IMR-90 (cell line): ENCODE results near the gene PRR5. TPM values are rescaled to one million over a fixed set of nuclear protein-coding genes. Genes with fewer than 3 reads are reported as not detected.

Experiments
- ATAC-seq: fragments of 200-7000 bp; cut with Tn5 transposase; 2 replicates; pipeline ENCODE4 v1.9.1; 2020; ENCODE audit warnings: low read depth, mild to moderate bottlenecking, moderate library complexity
- BruUV-seq: library from RNA; stranded (reverse); fragments of 400-500 nt; replicated peaks from 2 replicates; lab custom pipeline; 2021; lab: Mats Ljungman, UMichigan
- CTCF ChIA-PET: fragments of 300-600 bp; formaldehyde crosslinking; extraction: SDS; loops from one replicate; lab custom pipeline; 2021; ENCODE audit warnings: antibody characterized with exemption; lab: Yijun Ruan, JAX
- POLR2A ChIA-PET: fragments of 300-600 bp; sonication (Branson Sonifier 250); formaldehyde crosslinking; loops from one replicate; lab custom pipeline; 2022; ENCODE audit warnings: antibody characterized with exemption; ENCODE audit not compliant: unreplicated experiment; lab: Charles Lee
- DNase-seq: peaks from one replicate; pipeline ENCODE4 v3.0.0; 2013
- H2AFZ ChIP-seq: replicated peaks from 2 replicates; pipeline ENCODE3; 2013; ENCODE audit warnings: low read length, mild to moderate bottlenecking; ENCODE audit not compliant: poor library complexity
- H2AK5ac ChIP-seq: 2 replicates; pipeline ENCODE4 v1.6.1; 2013; ENCODE audit warnings: low read depth, low read length, inconsistent platforms
- H2AK9ac ChIP-seq: replicated peaks from 2 replicates; pipeline ENCODE3; 2013; ENCODE audit warnings: mild to moderate bottlenecking, low read depth, low read length, moderate library complexity; ENCODE audit not compliant: poor library complexity
- H2BK120ac ChIP-seq: 2 replicates; pipeline ENCODE4 v1.6.1; 2013; ENCODE audit warnings: low read depth, low read length, inconsistent platforms
- H2BK15ac ChIP-seq: 3 replicates; pipeline ENCODE4 v1.6.1; 2013; ENCODE audit warnings: low read depth, low read length, inconsistent platforms
- H2BK20ac ChIP-seq: 2 replicates; pipeline ENCODE4 v1.6.1; 2013; ENCODE audit warnings: low read depth, mild to moderate bottlenecking, inconsistent platforms, low read length, moderate library complexity
- H2BK5ac ChIP-seq: 2 replicates; pipeline ENCODE4 v1.6.1; 2013; ENCODE audit warnings: mild to moderate bottlenecking, low read depth, low read length, inconsistent platforms; ENCODE audit not compliant: poor library complexity, severe bottlenecking
- H3K14ac ChIP-seq: replicated peaks from 2 replicates; pipeline ENCODE4 v1.6.1; 2013; ENCODE audit warnings: low read depth, low read length, inconsistent platforms
- H3K18ac ChIP-seq: 2 replicates; pipeline ENCODE4 v1.6.1; 2013; ENCODE audit warnings: low read depth, low read length, control low read depth
- H3K23ac ChIP-seq: 2 replicates; pipeline ENCODE4 v1.6.1; 2013; ENCODE audit warnings: low read depth, low read length, inconsistent platforms
- H3K27ac ChIP-seq: 2 replicates; pipeline ENCODE4 v1.5.1; 2013; ENCODE audit warnings: mild to moderate bottlenecking, control low read depth, low read length; ENCODE audit not compliant: insufficient read depth
- H3K27me3 ChIP-seq: 2 replicates; pipeline ENCODE4 v1.6.1; 2013; ENCODE audit warnings: low read length; ENCODE audit not compliant: control insufficient read depth, insufficient read depth
- H3K36me3 ChIP-seq: 2 replicates; pipeline ENCODE4 v1.6.1; 2013; ENCODE audit warnings: low read length, mixed read lengths; ENCODE audit not compliant: control insufficient read depth, insufficient read depth
- H3K4ac ChIP-seq: 2 replicates; pipeline ENCODE4 v1.6.1; 2013; ENCODE audit warnings: low read depth, low read length, inconsistent platforms
- H3K4me1 ChIP-seq: 2 replicates; pipeline ENCODE4 v1.6.1; 2013; ENCODE audit warnings: low read length, mixed read lengths; ENCODE audit not compliant: control insufficient read depth, insufficient read depth
- H3K4me2 ChIP-seq: 2 replicates; pipeline ENCODE4 v1.6.1; 2013; ENCODE audit warnings: low read depth, mild to moderate bottlenecking, control low read depth, low read length, moderate library complexity
- H3K4me3 ChIP-seq: 2 replicates; pipeline ENCODE4 v1.5.1; 2013; ENCODE audit warnings: low read depth, mild to moderate bottlenecking, control low read depth, low read length, moderate library complexity; ENCODE audit not compliant: insufficient read depth
- H3K56ac ChIP-seq: 2 replicates; pipeline ENCODE4 v1.6.1; 2013; ENCODE audit warnings: low read length, inconsistent platforms; ENCODE audit not compliant: insufficient read depth; ENCODE audit errors: extremely low read depth
- H3K79me1 ChIP-seq, 2 experiments: 2 replicates each; pipeline ENCODE4 v1.6.1; 2013; ENCODE audit warnings: low read length in 2 of 2, inconsistent platforms in 1 of 2, low read depth in 1 of 2
- H3K9ac ChIP-seq: 2 replicates; pipeline ENCODE4 v1.6.1; 2013; ENCODE audit warnings: low read depth, low read length, control low read depth
- H3K9me1 ChIP-seq: 2 replicates; pipeline ENCODE4 v1.6.1; 2013; ENCODE audit warnings: low read length, inconsistent platforms; ENCODE audit not compliant: insufficient read depth
- H3K9me3 ChIP-seq: 2 replicates; pipeline ENCODE4 v1.6.1; 2013; ENCODE audit warnings: low read length; ENCODE audit not compliant: control insufficient read depth, insufficient read depth
- H4K20me1 ChIP-seq: 2 replicates; pipeline ENCODE4 v1.6.1; 2013; ENCODE audit warnings: low read length, inconsistent platforms; ENCODE audit not compliant: insufficient read depth
- H4K5ac ChIP-seq: 2 replicates; pipeline ENCODE4 v1.6.1; 2013; ENCODE audit warnings: mild to moderate bottlenecking, low read depth, low read length, control low read depth
- H4K8ac ChIP-seq, 2 experiments: 2 replicates each; pipeline ENCODE4 v1.6.1; 2013; ENCODE audit warnings: low read depth in 2 of 2, low read length in 2 of 2, control low read depth in 1 of 2, inconsistent platforms in 1 of 2
- H4K91ac ChIP-seq: 2 replicates; pipeline ENCODE4 v1.6.1; 2013; ENCODE audit warnings: low read depth, low read length, inconsistent platforms; ENCODE audit not compliant: insufficient read depth
- BHLHE40 ChIP-seq: fragments of 150-350 bp; IDR thresholded peaks from 2 replicates; pipeline ENCODE4 v1.6.1; 2016; ENCODE audit warnings: mild to moderate bottlenecking, low read depth, low read length
- CEBPB ChIP-seq: IDR thresholded peaks from 2 replicates; pipeline ENCODE4 v1.6.1; 2012; ENCODE audit warnings: low read depth, low read length, improper control_type of control experiment
- FOS ChIP-seq: fragments of 150-350 bp; IDR thresholded peaks from 2 replicates; pipeline ENCODE4 v1.6.1; 2016; ENCODE audit warnings: low read depth, low read length
- MAFK ChIP-seq: IDR thresholded peaks from 2 replicates; pipeline ENCODE4 v1.6.1; 2012; ENCODE audit warnings: low read depth, low read length, improper control_type of control experiment
- MXI1 ChIP-seq: IDR thresholded peaks from 2 replicates; pipeline ENCODE4 v1.6.1; 2012; ENCODE audit warnings: low read depth, mild to moderate bottlenecking, low read length, moderate library complexity, borderline replicate concordance
- POLR2A ChIP-seq: IDR thresholded peaks from 2 replicates; pipeline ENCODE4 v1.6.1; 2012; ENCODE audit warnings: mild to moderate bottlenecking, low read depth, low read length
- RAD21 ChIP-seq: IDR thresholded peaks from 2 replicates; pipeline ENCODE4 v1.6.1; 2012; ENCODE audit warnings: low read length, improper control_type of control experiment
- WGBS, 2 experiments: methylation state at CpG; one replicate each; pipeline versions ENCODE4 v1.1.5 to v1.1.7; 2013; ENCODE audit warnings: missing lambda C conversion rate in 2 of 2; ENCODE audit not compliant: insufficient read length in 1 of 2; ENCODE audit errors: extremely low coverage in 2 of 2; 5-methylcytosine and 5-hydroxymethylcytosine counted together
- dilution Hi-C: fragments of 300-500 bp; cut with HindIII; formaldehyde crosslinking; loops from one replicate; pipeline ENCODE4 v1.14.3; 2018; ENCODE audit warnings: low sequenced_read_pairs; ENCODE audit not compliant: unreplicated experiment
- in situ Hi-C: fragments of 300-500 bp; cut with MboI; formaldehyde crosslinking; loops from 3 replicates; pipeline ENCODE4 v1.14.3; 2019; ENCODE audit warnings: low sequenced_read_pairs, inconsistent platforms, mixed read lengths
- intact Hi-C: fragments of 100-400 bp; cut with micrococcal nuclease; formaldehyde crosslinking; loops from 2 replicates; pipeline ENCODE4 v1.10.0; 2022
- polyA plus RNA-seq, 3 experiments: library from polyadenylated mRNA; depleted of rRNA; stranded (reverse); fragments of >200 nt; gene quantifications; 2 replicates each; pipeline ENCODE4 v1.2.3, GENCODE V29; 2012; ENCODE audit warnings: low replicate concordance in 1 of 3
- total RNA-seq: library from RNA; depleted of rRNA; stranded (reverse); fragments of >200 nt; gene quantifications from 2 replicates; pipeline ENCODE4 v1.2.3, GENCODE V29; 2012
- TF ChIP-seq, protein P1 (sequence below): conservative IDR thresholded peaks from 2 replicates; pipeline ENCODE4 v1.5.1; 2012; ENCODE audit warnings: mild to moderate bottlenecking, low read depth, low read length, improper control_type of control experiment
- TF ChIP-seq, protein P2 (sequence below): fragments of 150-350 bp; IDR thresholded peaks from 2 replicates; pipeline ENCODE4 v1.6.1; 2017; ENCODE audit warnings: mild to moderate bottlenecking, antibody characterized with exemption, low read length, low read depth
- TF ChIP-seq, protein P3 (sequence below): fragments of 150-350 bp; IDR thresholded peaks from 2 replicates; pipeline ENCODE4 v1.6.1; 2016; ENCODE audit warnings: low read depth, mild to moderate bottlenecking, low read length, moderate library complexity, borderline replicate concordance

Gene PRR5
- total and polyA plus RNA-seq, 2 of the 4 experiments (the other 2 are of a cell fraction) = 8.1 to 24.3 TPM

DNA sequence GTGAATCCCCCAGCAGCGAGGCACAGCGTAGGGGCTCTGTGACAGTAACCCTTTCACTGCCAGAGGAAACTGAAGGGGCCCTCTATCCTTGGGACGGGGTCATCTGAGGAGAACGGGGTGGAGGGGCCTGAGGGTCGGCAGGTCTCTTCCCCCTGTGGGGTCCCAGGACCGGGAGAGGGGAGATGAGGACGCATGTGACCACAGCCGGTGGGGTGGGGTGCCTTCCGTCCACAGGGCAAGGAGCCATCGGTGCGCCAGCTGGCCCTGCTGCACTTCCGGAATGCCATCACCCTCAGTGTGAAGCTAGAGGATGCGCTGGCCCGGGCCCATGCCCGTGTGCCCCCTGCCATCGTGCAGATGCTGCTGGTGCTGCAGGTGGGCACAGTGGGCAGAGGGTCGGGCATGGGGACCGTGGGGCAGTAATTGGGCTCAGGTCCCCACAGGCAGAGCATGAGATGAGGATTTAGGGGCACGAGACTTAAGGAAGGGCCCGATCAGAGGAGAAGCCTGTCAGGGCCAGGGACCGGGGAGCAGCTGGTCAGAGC lies 30.1 kb downstream of the PRR5 start:
- H3K9ac ChIP-seq = no peak overlapping the region
- H2AFZ ChIP-seq = peak overlapping the region; percentile 32
- no peak overlapping the region for H2BK15ac ChIP-seq
- no peak overlapping the region for H2BK5ac ChIP-seq
- H3K18ac ChIP-seq = no peak overlapping the region
- H3K9me3 ChIP-seq = no peaks in the 10 kb centered on the region
- no peak overlapping the region for H3K23ac ChIP-seq
- peaks cover 22% of the 10 kb centered on the region for H3K4me1 ChIP-seq
- no peak overlapping the region for H3K4me2 ChIP-seq
- no TSS peak for BruUV-seq
- 94% methylated on average over 10 of the region's 21 CpGs; no CpG with 5 or more reads in 1 of the 2 experiments for WGBS, 2 experiments
- peaks cover 4 to 10% of the 10 kb centered on the region in 2 experiments; a peak in 1 of 4 replicates for H3K79me1 ChIP-seq
- dilution Hi-C loops (no loop called here), in situ Hi-C loops (no loop called here), intact Hi-C loops (loop anchor here (5.0 kb wide), 1 partner anchor 180 kb away; no protein-coding TSS in a partner anchor)
- no peak overlapping the region for H2BK20ac ChIP-seq
- ChIA-PET CTCF (no interaction called here), POLR2A (no interaction called here)
- peaks cover 19% of the 10 kb centered on the region for H3K36me3 ChIP-seq
- no peak overlapping the region for H2AK5ac ChIP-seq
- no peak overlapping the region for H3K56ac ChIP-seq
- ATAC-seq (no peak), DNase-seq (no peak)
- H4K8ac ChIP-seq = no peak overlapping the region
- H3K9me1 ChIP-seq = peaks cover 11% of the 10 kb centered on the region
- H4K91ac ChIP-seq = no peak overlapping the region
- no peak overlapping the region for H3K14ac ChIP-seq
- H2BK120ac ChIP-seq = no peak overlapping the region
- no peaks in the 10 kb centered on the region for H3K27me3 ChIP-seq
- no peak overlapping the region for H4K5ac ChIP-seq
- no peak overlapping the region for H3K4me3 ChIP-seq
- no peak overlapping the region for H3K4ac ChIP-seq
- no peak overlapping the region for H3K27ac ChIP-seq
- peaks cover 21% of the 10 kb centered on the region for H4K20me1 ChIP-seq
- no peak overlapping the region for H2AK9ac ChIP-seq
- TF ChIP-seq MXI1 = no peak
- TF ChIP-seq, protein P1, sequence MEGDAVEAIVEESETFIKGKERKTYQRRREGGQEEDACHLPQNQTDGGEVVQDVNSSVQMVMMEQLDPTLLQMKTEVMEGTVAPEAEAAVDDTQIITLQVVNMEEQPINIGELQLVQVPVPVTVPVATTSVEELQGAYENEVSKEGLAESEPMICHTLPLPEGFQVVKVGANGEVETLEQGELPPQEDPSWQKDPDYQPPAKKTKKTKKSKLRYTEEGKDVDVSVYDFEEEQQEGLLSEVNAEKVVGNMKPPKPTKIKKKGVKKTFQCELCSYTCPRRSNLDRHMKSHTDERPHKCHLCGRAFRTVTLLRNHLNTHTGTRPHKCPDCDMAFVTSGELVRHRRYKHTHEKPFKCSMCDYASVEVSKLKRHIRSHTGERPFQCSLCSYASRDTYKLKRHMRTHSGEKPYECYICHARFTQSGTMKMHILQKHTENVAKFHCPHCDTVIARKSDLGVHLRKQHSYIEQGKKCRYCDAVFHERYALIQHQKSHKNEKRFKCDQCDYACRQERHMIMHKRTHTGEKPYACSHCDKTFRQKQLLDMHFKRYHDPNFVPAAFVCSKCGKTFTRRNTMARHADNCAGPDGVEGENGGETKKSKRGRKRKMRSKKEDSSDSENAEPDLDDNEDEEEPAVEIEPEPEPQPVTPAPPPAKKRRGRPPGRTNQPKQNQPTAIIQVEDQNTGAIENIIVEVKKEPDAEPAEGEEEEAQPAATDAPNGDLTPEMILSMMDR = no peak
- TF ChIP-seq MAFK = no peak
- TF ChIP-seq POLR2A = no peak
- TF ChIP-seq, protein P2, sequence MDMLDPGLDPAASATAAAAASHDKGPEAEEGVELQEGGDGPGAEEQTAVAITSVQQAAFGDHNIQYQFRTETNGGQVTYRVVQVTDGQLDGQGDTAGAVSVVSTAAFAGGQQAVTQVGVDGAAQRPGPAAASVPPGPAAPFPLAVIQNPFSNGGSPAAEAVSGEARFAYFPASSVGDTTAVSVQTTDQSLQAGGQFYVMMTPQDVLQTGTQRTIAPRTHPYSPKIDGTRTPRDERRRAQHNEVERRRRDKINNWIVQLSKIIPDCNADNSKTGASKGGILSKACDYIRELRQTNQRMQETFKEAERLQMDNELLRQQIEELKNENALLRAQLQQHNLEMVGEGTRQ = no peak
- TF ChIP-seq CEBPB = no peak
- no peak for TF ChIP-seq BHLHE40
- TF ChIP-seq RAD21 = no peak
- TF ChIP-seq, protein P3, sequence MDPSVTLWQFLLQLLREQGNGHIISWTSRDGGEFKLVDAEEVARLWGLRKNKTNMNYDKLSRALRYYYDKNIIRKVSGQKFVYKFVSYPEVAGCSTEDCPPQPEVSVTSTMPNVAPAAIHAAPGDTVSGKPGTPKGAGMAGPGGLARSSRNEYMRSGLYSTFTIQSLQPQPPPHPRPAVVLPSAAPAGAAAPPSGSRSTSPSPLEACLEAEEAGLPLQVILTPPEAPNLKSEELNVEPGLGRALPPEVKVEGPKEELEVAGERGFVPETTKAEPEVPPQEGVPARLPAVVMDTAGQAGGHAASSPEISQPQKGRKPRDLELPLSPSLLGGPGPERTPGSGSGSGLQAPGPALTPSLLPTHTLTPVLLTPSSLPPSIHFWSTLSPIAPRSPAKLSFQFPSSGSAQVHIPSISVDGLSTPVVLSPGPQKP = no peak
- no peak for TF ChIP-seq FOS
